Measurements from ENCODE around the gene ABCA3.

- TF ChIP-seq POLR2A (IDR thresholded peaks at IDR 0.05; ENCODE audit: extremely low read depth, insufficient read length): no peak
- TF ChIP-seq CTCF (IDR thresholded peaks at IDR 0.05; ENCODE audit: low read depth, low read length): no peak
- no peak for TF ChIP-seq MAX (IDR thresholded peaks at IDR 0.05; ENCODE audit: low read depth, low read length)
- TF ChIP-seq MYC (IDR thresholded peaks at IDR 0.05; ENCODE audit: low read depth, low read length): no peak
Observed at GRCh38 chr16:2364638-2365210, 24.2 kb upstream of the ABCA3 start.
